CD4-positive, alpha-beta T cell (primary cell): ENCODE measurements around the gene TPMT. TPM values are rescaled to one million over a fixed set of nuclear protein-coding genes. Genes with fewer than 3 reads are reported as not detected.
"Not testable (repeated sequence)": the region's sequence is repeated elsewhere in the genome, so short reads cannot be mapped to it uniquely, and the experiment has no call there.

ENCODE experiments used
- ATAC-seq: fragments of 200-7000 bp; cut with Tn5 transposase; one replicate; pipeline ENCODE4 v1.10.0; 2022; ENCODE audit warnings: mild to moderate bottlenecking; ENCODE audit not compliant: poor library complexity
- CTCF ChIA-PET: fragments of 350-600 bp; sonication (Branson Sonifier 250); formaldehyde crosslinking; loops from one replicate; lab custom pipeline; 2021; ENCODE audit warnings: antibody characterized with exemption, inconsistent platforms; lab: Charles Lee
- POLR2A ChIA-PET: fragments of 350-600 bp; sonication (Branson Sonifier 250); formaldehyde crosslinking; loops from one replicate; lab custom pipeline; 2021; ENCODE audit warnings: antibody characterized with exemption, inconsistent platforms; lab: Charles Lee
- DNase-seq, 14 experiments: peaks; one replicate each; pipeline ENCODE4 v3.0.0-alpha.2; 2013 to 2020; ENCODE audit warnings: mixed read lengths in 2 of 14
- H3K27ac ChIP-seq, 2 donors: one replicate each; pipeline versions ENCODE4 v1.5.1 to v1.7.0; 2013; ENCODE audit warnings: low read length in 2 of 2, low read depth in 1 of 2, mild to moderate bottlenecking in 1 of 2
- H3K27me3 ChIP-seq, 2 experiments: 1 replicate in 1 of 2; 2 replicates in 1 of 2; pipeline versions ENCODE4 v1.6.1 to v1.7.0; 2013; ENCODE audit warnings: low read length in 2 of 2, control low read depth in 1 of 2, mild to moderate bottlenecking in 1 of 2, moderate library complexity in 1 of 2; ENCODE audit not compliant: insufficient read depth in 2 of 2, control insufficient read depth in 1 of 2
- H3K36me3 ChIP-seq: one replicate; pipeline ENCODE4 v1.6.1; 2013; ENCODE audit warnings: low read length, control low read depth; ENCODE audit not compliant: insufficient read depth
- H3K4me1 ChIP-seq: one replicate; pipeline ENCODE4 v1.6.1; 2013; ENCODE audit warnings: low read length, control low read depth; ENCODE audit not compliant: insufficient read depth
- H3K4me3 ChIP-seq: one replicate; pipeline ENCODE4 v1.5.1; 2013; ENCODE audit warnings: mild to moderate bottlenecking, low read length, moderate library complexity
- H3K9me3 ChIP-seq, 2 experiments: 1 replicate in 1 of 2; 2 replicates in 1 of 2; pipeline versions ENCODE4 v1.6.1 to v1.7.0; 2013; ENCODE audit warnings: low read length in 2 of 2, mild to moderate bottlenecking in 2 of 2, control low read depth in 1 of 2, moderate library complexity in 1 of 2; ENCODE audit not compliant: control insufficient read depth in 1 of 2, insufficient read depth in 1 of 2
- H3K27ac Mint-ChIP-seq: one replicate; pipeline ENCODE4 v1.8.0; 2020; ENCODE audit warnings: mixed read lengths
- H3K27me3 Mint-ChIP-seq: one replicate; pipeline ENCODE4 v1.8.0; 2021; ENCODE audit warnings: mixed read lengths
- H3K36me3 Mint-ChIP-seq: one replicate; pipeline ENCODE4 v1.8.0; 2021; ENCODE audit warnings: low read depth, mixed read lengths
- H3K4me1 Mint-ChIP-seq: one replicate; pipeline ENCODE4 v1.8.0; 2021; ENCODE audit warnings: low read depth, mixed read lengths
- H3K4me3 Mint-ChIP-seq: one replicate; pipeline ENCODE4 v1.8.0; 2020; ENCODE audit warnings: mild to moderate bottlenecking, mixed read lengths
- H3K9me3 Mint-ChIP-seq: one replicate; pipeline ENCODE4 v1.8.0; 2020; ENCODE audit warnings: mixed read lengths
- CTCF ChIP-seq: fragments of 200-600 bp; IDR thresholded peaks from one replicate; pipeline ENCODE4 v1.8.0; 2022; ENCODE audit warnings: antibody characterized with exemption, mild to moderate bottlenecking
- intact Hi-C, 2 experiments: fragments of 100-400 bp; cut with DNase I in 1 of 2; cut with micrococcal nuclease in 1 of 2; formaldehyde crosslinking; loops; one replicate each; pipeline versions ENCODE4 v1.15.1 to v1.9.0; 2023 to 2025; cut with DNase I, micrococcal nuclease
- total RNA-seq, 174 experiments: library from RNA in 2 of 174; stranded (reverse) in 2 of 174; gene quantifications; one replicate each; pipeline ENCODE4 v1.2.3 and lab custom pipeline; 2021 to 2026

The TPMT gene
- total RNA-seq, 2 experiments from 2014 or later: 3.2 to 3.3 TPM

GRCh38 chr6:18177286-18177965, 22.5 kb upstream of the TPMT start:
- no peak for TF ChIP-seq CTCF
- Histone ChIP-seq H3K27me3 (no peaks in the 10 kb centered on the region), H3K4me3 (no peak overlapping the region), H3K4me1 (no peaks in the 10 kb centered on the region), H3K27ac (no peak overlapping the region), H3K36me3 (peaks cover 6% of the 10 kb centered on the region), H3K9me3 (no peaks in the 10 kb centered on the region)
- intact Hi-C loops: no loop called here
- Mint-ChIP-seq H3K4me1 (peaks cover 10% of the 10 kb centered on the region), H3K9me3 (peaks cover 3% of the 10 kb centered on the region), H3K27ac (no peak overlapping the region), H3K27me3 (no peaks in the 10 kb centered on the region), H3K4me3 (no peak overlapping the region), H3K36me3 (peaks cover 74% of the 10 kb centered on the region)
- POLR2A ChIA-PET: no interaction called here
- CTCF ChIA-PET: no interaction called here
- DNase-seq: no peak
- ATAC-seq: no peak

- CTCF ChIA-PET, H3K4me1 ChIP-seq, H3K4me3 ChIP-seq, H3K4me3 Mint-ChIP-seq, ATAC-seq, H3K9me3 ChIP-seq, H3K27me3 Mint-ChIP-seq, H3K27ac ChIP-seq, H3K27me3 ChIP-seq, POLR2A ChIA-PET, H3K9me3 Mint-ChIP-seq, H3K27ac Mint-ChIP-seq, intact Hi-C loops, DNase-seq: not testable (repeated sequence)
- H3K36me3 ChIP-seq: peaks cover 13% of the 10 kb centered on the region
- H3K4me1 Mint-ChIP-seq: peaks cover 10% of the 10 kb centered on the region
- peaks cover 72% of the 10 kb centered on the region for H3K36me3 Mint-ChIP-seq
Observed at GRCh38 chr6:18176198-18176597, 21.3 kb upstream of the TPMT start.

- CTCF ChIA-PET: interaction anchor here (0.5 kb wide), 1 partner anchor 11 kb away, joined by 3 read pairs; no protein-coding TSS in a partner anchor
- Histone ChIP-seq H3K4me3 (no peak overlapping the region), H3K27me3 (no peaks in the 10 kb centered on the region), H3K36me3 (peaks cover 30% of the 10 kb centered on the region), H3K4me1 (no peaks in the 10 kb centered on the region), H3K27ac (no peak overlapping the region), H3K9me3 (peaks cover 0 to 3% of the 10 kb centered on the region in 2 experiments)
- Mint-ChIP-seq H3K27ac (no peak overlapping the region), H3K27me3 (no peaks in the 10 kb centered on the region), H3K4me1 (peaks cover 5% of the 10 kb centered on the region), H3K36me3 (peaks cover 82% of the 10 kb centered on the region), H3K9me3 (peaks cover 6% of the 10 kb centered on the region), H3K4me3 (no peak overlapping the region)
- POLR2A ChIA-PET: no interaction called here
- TF ChIP-seq CTCF: no peak
- ATAC-seq (no peak), DNase-seq (no peak)
- intact Hi-C loops: no loop called here
Observed at GRCh38 chr6:18171871-18172270, 17.0 kb upstream of the TPMT start.

- Mint-ChIP-seq H3K9me3 (peaks cover 3% of the 10 kb centered on the region), H3K27ac (no peak overlapping the region), H3K4me3 (no peak overlapping the region), H3K4me1 (no peaks in the 10 kb centered on the region), H3K27me3 (no peaks in the 10 kb centered on the region), H3K36me3 (peaks cover 70% of the 10 kb centered on the region)
- no peaks in the 10 kb centered on the region for H3K4me1 ChIP-seq
- H3K36me3 ChIP-seq: peaks cover 40% of the 10 kb centered on the region
- ATAC-seq: no peak
- H3K27ac ChIP-seq: no peak overlapping the region
- ChIA-PET POLR2A (no interaction called here), CTCF (no interaction called here)
- DNase-seq: no peak
- H3K4me3 ChIP-seq: no peak overlapping the region
- no peak for TF ChIP-seq CTCF
- no peaks in the 10 kb centered on the region for H3K27me3 ChIP-seq
- peaks cover 0 to 3% of the 10 kb centered on the region in 2 experiments for H3K9me3 ChIP-seq
- intact Hi-C loops: no loop called here
Observed at GRCh38 chr6:18168264-18168663, 13.4 kb upstream of the TPMT start.
